GM23338 (cell line): ENCODE data around the gene POFUT2. TPM values are rescaled to one million over a fixed set of nuclear protein-coding genes. Genes with fewer than 3 reads are reported as not detected.

ENCODE experiments used
- ATAC-seq: fragments of 200-7000 bp; cut with Tn5 transposase; 3 replicates; pipeline ENCODE4 v1.9.1; 2020
- DNase-seq: peaks from one replicate; pipeline ENCODE4 v3.0.0-alpha.2; 2015; ENCODE audit warnings: low spot score
- H2AFZ ChIP-seq: fragments of 200-600 bp; sonication (generic); 2 replicates; pipeline ENCODE4 v1.8.0; 2016; ENCODE audit warnings: antibody characterized with exemption, mild to moderate bottlenecking, moderate library complexity
- H3F3A ChIP-seq: fragments of 200-600 bp; sonication (generic); replicated peaks from 2 replicates; pipeline ENCODE4 v1.8.0; 2017; ENCODE audit warnings: antibody characterized with exemption, mixed run types, low read depth
- H3K27ac ChIP-seq: fragments of 200-600 bp; sonication (generic); 2 replicates; pipeline ENCODE4 v1.6.1; 2016; ENCODE audit warnings: low read depth
- H3K27me3 ChIP-seq: fragments of 200-600 bp; sonication (generic); 2 replicates; pipeline ENCODE4 v1.8.0; 2016; ENCODE audit warnings: mild to moderate bottlenecking, mixed run types, moderate library complexity; ENCODE audit not compliant: insufficient read depth
- H3K36me3 ChIP-seq: fragments of 200-600 bp; sonication (generic); 2 replicates; pipeline ENCODE4 v1.8.0; 2016; ENCODE audit warnings: mild to moderate bottlenecking; ENCODE audit not compliant: insufficient read depth
- H3K4me1 ChIP-seq: fragments of 200-600 bp; sonication (generic); 2 replicates; pipeline ENCODE4 v1.8.0; 2016; ENCODE audit warnings: mild to moderate bottlenecking, moderate library complexity; ENCODE audit not compliant: insufficient read depth
- H3K4me2 ChIP-seq: fragments of 200-600 bp; sonication (generic); 2 replicates; pipeline ENCODE4 v1.7.1; 2017; ENCODE audit warnings: mixed run types
- H3K4me3 ChIP-seq: fragments of 200-600 bp; sonication (generic); 2 replicates; pipeline ENCODE4 v1.6.1; 2016; ENCODE audit warnings: mixed run types
- H3K79me2 ChIP-seq: fragments of 200-600 bp; sonication (generic); replicated peaks from 2 replicates; pipeline ENCODE4 v1.8.0; 2017; ENCODE audit warnings: mild to moderate bottlenecking; ENCODE audit not compliant: insufficient read depth
- H3K9me2 ChIP-seq: fragments of 200-600 bp; sonication (generic); 2 replicates; pipeline ENCODE4 v1.8.0; 2017; ENCODE audit not compliant: insufficient read depth
- H4K20me1 ChIP-seq: fragments of 200-600 bp; sonication (generic); replicated peaks from 2 replicates; pipeline ENCODE4 v1.8.0; 2017; ENCODE audit warnings: mild to moderate bottlenecking; ENCODE audit not compliant: insufficient read depth
- H3K27ac Mint-ChIP-seq: 2 replicates; pipeline ENCODE4 v1.8.0; 2020; ENCODE audit warnings: inconsistent platforms, mild to moderate bottlenecking, moderate library complexity, mixed read lengths
- H3K27me3 Mint-ChIP-seq: 3 replicates; pipeline ENCODE4 v1.8.0; 2022; ENCODE audit warnings: low read depth, mild to moderate bottlenecking, moderate library complexity, mixed read lengths, inconsistent platforms; ENCODE audit not compliant: insufficient read depth, poor library complexity
- H3K36me3 Mint-ChIP-seq: 3 replicates; pipeline ENCODE4 v1.8.0; 2021; ENCODE audit warnings: low read depth, mild to moderate bottlenecking, inconsistent platforms, moderate library complexity, mixed read lengths
- H3K4me1 Mint-ChIP-seq: 3 replicates; pipeline ENCODE4 v1.8.0; 2020; ENCODE audit warnings: mild to moderate bottlenecking, inconsistent platforms, mixed read lengths
- H3K4me3 Mint-ChIP-seq: 3 replicates; pipeline ENCODE4 v1.8.0; 2021; ENCODE audit warnings: moderate library complexity, mild to moderate bottlenecking, inconsistent platforms, mixed read lengths
- H3K9me3 Mint-ChIP-seq: 3 replicates; pipeline ENCODE4 v1.8.0; 2020; ENCODE audit warnings: moderate library complexity, mild to moderate bottlenecking, inconsistent platforms, mixed read lengths
- CREB1 ChIP-seq: fragments of 250-450 bp; sonication (Bioruptor Pico); IDR thresholded peaks from 2 replicates; pipeline ENCODE4 v1.5.0; 2020; ENCODE audit warnings: low read depth, mild to moderate bottlenecking, moderate library complexity
- CTCF ChIP-seq, 2 experiments: fragments of 200-600 bp in 1 of 2; sonication (generic) in 1 of 2; conservative IDR thresholded peaks; 2 replicates each; pipeline versions ENCODE4 v1.5.1 to v1.6.1; 2016 to 2017; ENCODE audit warnings: antibody characterized with exemption in 2 of 2, low read depth in 2 of 2, mild to moderate bottlenecking in 2 of 2, moderate library complexity in 1 of 2
- ETS1 ChIP-seq: IDR thresholded peaks from 2 replicates; pipeline ENCODE4 v1.6.1; 2016; ENCODE audit warnings: antibody characterized with exemption
- EZH2 ChIP-seq: fragments of 200-600 bp; sonication (generic); IDR thresholded peaks from one replicate; pipeline ENCODE4 v1.8.0; 2017; ENCODE audit warnings: antibody characterized with exemption, mild to moderate bottlenecking, low read depth; ENCODE audit not compliant: unreplicated experiment
- EZH2phosphoT487 ChIP-seq: fragments of 200-600 bp; sonication (generic); IDR thresholded peaks from one replicate; pipeline ENCODE4 v1.8.1; 2018; ENCODE audit warnings: antibody characterized with exemption; ENCODE audit not compliant: unreplicated experiment
- JUNB ChIP-seq: IDR thresholded peaks from one replicate; pipeline ENCODE4 v1.6.1; 2016; ENCODE audit warnings: antibody characterized with exemption; ENCODE audit not compliant: unreplicated experiment
- NANOG ChIP-seq: IDR thresholded peaks from 2 replicates; pipeline ENCODE4 v1.6.1; 2016; ENCODE audit warnings: antibody characterized with exemption, borderline replicate concordance
- POLR2AphosphoS5 ChIP-seq: IDR thresholded peaks from 2 replicates; pipeline ENCODE4 v1.6.1; 2016; ENCODE audit warnings: antibody characterized with exemption, low read depth
- REST ChIP-seq: IDR thresholded peaks from one replicate; pipeline ENCODE4 v1.6.1; 2018; ENCODE audit warnings: antibody characterized with exemption; ENCODE audit not compliant: unreplicated experiment
- STAT1 ChIP-seq: IDR thresholded peaks from one replicate; pipeline ENCODE4 v1.6.1; 2016; ENCODE audit warnings: antibody characterized with exemption; ENCODE audit not compliant: unreplicated experiment
- ZNF114 ChIP-seq: fragments of 250-450 bp; sonication (Bioruptor Pico); IDR thresholded peaks from 2 replicates; pipeline ENCODE4 v1.5.0; 2020; ENCODE audit warnings: mild to moderate bottlenecking, moderate library complexity
- ZNF331 ChIP-seq: fragments of 250-450 bp; sonication (Bioruptor Pico); IDR thresholded peaks from 2 replicates; pipeline ENCODE4 v1.5.0; 2020; ENCODE audit warnings: low read depth, mild to moderate bottlenecking, moderate library complexity
- ZNF462 ChIP-seq: fragments of 250-450 bp; sonication (Bioruptor Pico); IDR thresholded peaks from 2 replicates; pipeline ENCODE4 v1.5.0; 2020; ENCODE audit warnings: mild to moderate bottlenecking, moderate library complexity
- polyA plus RNA-seq: library from polyadenylated mRNA; unstranded; fragments of >200 nt; fragmentation: Nextera tagmentation; extraction: Ambion mirVana; gene quantifications from 2 replicates; pipeline ENCODE4 v1.2.1, GENCODE V29; 2016
- total RNA-seq: library from RNA; depleted of rRNA; stranded (reverse); fragments of >200 nt; shearing (Covaris generic); gene quantifications from 2 replicates; pipeline ENCODE4 v1.2.3, GENCODE V29; 2014

Gene POFUT2
- total and polyA plus RNA-seq, 2 experiments from 2014 or later, result 12.1 to 34.5 TPM

- Mint-ChIP-seq H3K4me1 (no peaks in the 10 kb centered on the region), H3K9me3 (peaks cover 5% of the 10 kb centered on the region; the same call in 1 of the 3 replicates), H3K27ac (no peak overlapping the region), H3K27me3 (peaks cover 2% of the 10 kb centered on the region), H3K36me3 (no peaks in the 10 kb centered on the region), H3K4me3 (no peak overlapping the region)
- no peak overlapping the region for H2AFZ ChIP-seq
- H3K27me3 ChIP-seq, result no peaks in the 10 kb centered on the region
- H3K4me3 ChIP-seq, result no peak overlapping the region
- H3K79me2 ChIP-seq, result no peaks in the 10 kb centered on the region
- TF ChIP-seq POLR2AphosphoS5, result no peak
- no peak for TF ChIP-seq CTCF (conservative IDR thresholded peaks at IDR 0.05; ENCODE audit: low read depth in 2 of 2)
- no peak for TF ChIP-seq CREB1 (CRISPR knock-in tag)
- TF ChIP-seq EZH2phosphoT487, result no peak
- no peak for TF ChIP-seq ZNF114 (CRISPR knock-in tag)
- TF ChIP-seq ZNF331 (CRISPR knock-in tag), result no peak
- no peak for TF ChIP-seq NANOG
- no peak for TF ChIP-seq STAT1
- TF ChIP-seq REST, result no peak
- no peak for TF ChIP-seq ETS1
- TF ChIP-seq JUNB, result no peak
- TF ChIP-seq ZNF462 (CRISPR knock-in tag), result no peak
- TF ChIP-seq EZH2, result no peak
- no peaks in the 10 kb centered on the region for H3K9me2 ChIP-seq
- no peak for DNase-seq
- H3K36me3 ChIP-seq, result no peaks in the 10 kb centered on the region
- ATAC-seq, result no peak
- H3K4me1 ChIP-seq, result no peaks in the 10 kb centered on the region
- H3F3A ChIP-seq, result no peaks in the 10 kb centered on the region
- no peak overlapping the region for H3K4me2 ChIP-seq
- no peaks in the 10 kb centered on the region for H4K20me1 ChIP-seq
- H3K27ac ChIP-seq, result no peak overlapping the region
These were observed 52.7 kb downstream of the POFUT2 start for GRCh38 chr21:45234965-45235364.
